GM18498 (cell line): ENCODE results near the gene ARHGAP10.
A peak's percentile ranks its signal among the peaks of the same experiment; 100 is the strongest.

ENCODE experiments used
- ATAC-seq: cut with Tn5 transposase; IDR thresholded peaks from one replicate; pipeline ENCODE4 v1.9.1; 2021; ENCODE audit warnings: mild to moderate bottlenecking, moderate library complexity; ENCODE audit not compliant: unreplicated experiment

Gene ARHGAP10

DNA sequence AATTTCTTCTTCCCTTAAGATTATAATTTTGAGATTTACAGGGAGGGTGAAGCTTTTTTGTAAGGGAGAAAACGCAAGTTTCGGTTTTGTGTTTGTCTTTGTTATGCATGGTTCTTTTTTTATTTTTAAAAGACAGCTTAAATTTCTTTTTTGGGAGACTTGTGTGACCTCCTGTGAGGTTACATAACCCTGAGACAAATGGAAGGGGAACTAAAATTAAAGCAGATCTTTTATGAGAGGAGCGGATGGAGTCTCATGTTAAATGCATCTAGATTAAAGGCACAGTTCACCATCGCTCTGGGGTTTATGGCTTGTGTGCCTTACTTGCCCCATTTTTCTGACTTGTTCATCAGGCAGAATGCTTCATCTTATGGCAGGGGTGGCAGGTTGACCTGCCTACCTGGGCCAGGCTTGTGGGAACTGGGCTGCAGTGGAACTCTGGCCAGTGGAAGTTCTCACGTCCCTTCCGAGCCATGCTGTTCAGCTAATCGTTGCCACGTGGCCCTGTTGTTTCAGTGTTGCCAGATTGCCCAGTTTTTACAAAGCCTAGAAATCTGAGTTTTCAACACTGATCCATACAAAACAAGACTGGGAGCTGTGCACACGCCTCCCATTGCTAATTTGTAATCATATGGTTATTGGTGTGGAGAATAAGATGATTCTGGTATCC, 291.8 kb downstream of the ARHGAP10 start:
- no peak for ATAC-seq

DNA sequence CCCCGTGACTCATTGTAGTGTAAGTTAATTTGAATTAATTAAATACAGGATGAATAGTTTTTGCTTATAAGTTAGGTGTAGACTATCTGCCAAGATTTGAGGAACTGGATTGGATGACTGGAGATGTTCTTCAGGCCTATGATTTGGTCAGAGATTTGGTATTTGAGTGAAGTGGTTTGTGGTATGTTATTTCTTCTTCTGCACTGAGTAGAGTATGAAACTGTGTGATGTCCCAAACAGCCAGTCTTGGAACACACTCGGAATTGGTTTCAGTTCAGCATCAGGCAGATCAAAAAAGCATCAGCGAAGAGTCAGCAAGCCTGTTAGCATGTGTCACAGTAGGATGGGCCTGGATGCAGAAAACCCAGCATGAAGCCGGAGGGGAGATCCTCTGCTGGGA, 294.1 kb downstream of the ARHGAP10 start:
- no peak for ATAC-seq

GRCh38 chr4:148027201-148027600, 295.3 kb downstream of the ARHGAP10 start:
- no peak for ATAC-seq

- no peak for ATAC-seq
These were observed 297.9 kb downstream of the ARHGAP10 start for GRCh38 chr4:148029781-148030180.

GRCh38 chr4:148030193-148030873, 298.4 kb downstream of the ARHGAP10 start:
- ATAC-seq = no peak

DNA sequence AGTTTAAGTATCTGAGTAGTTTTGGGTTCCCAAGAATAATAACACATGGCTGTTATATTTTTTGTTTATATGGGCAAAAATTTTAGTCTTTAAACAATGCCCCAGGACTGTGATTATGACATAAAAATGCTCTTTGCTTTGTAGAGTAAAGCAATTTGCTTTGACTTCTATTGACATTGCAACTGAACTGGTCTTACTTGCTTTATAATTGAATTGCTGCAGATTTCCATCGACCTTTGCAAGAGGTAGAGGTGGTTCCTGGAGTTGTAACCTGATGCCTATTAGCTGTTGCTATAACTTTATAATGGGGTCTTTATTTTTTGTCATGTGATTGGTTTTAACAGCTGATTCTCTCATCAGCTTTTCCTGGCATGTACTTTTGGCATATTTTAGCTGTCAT, 302.9 kb downstream of the ARHGAP10 start:
- ATAC-seq = no peak

GRCh38 chr4:148041606-148042329, 309.9 kb downstream of the ARHGAP10 start:
- no peak for ATAC-seq

DNA sequence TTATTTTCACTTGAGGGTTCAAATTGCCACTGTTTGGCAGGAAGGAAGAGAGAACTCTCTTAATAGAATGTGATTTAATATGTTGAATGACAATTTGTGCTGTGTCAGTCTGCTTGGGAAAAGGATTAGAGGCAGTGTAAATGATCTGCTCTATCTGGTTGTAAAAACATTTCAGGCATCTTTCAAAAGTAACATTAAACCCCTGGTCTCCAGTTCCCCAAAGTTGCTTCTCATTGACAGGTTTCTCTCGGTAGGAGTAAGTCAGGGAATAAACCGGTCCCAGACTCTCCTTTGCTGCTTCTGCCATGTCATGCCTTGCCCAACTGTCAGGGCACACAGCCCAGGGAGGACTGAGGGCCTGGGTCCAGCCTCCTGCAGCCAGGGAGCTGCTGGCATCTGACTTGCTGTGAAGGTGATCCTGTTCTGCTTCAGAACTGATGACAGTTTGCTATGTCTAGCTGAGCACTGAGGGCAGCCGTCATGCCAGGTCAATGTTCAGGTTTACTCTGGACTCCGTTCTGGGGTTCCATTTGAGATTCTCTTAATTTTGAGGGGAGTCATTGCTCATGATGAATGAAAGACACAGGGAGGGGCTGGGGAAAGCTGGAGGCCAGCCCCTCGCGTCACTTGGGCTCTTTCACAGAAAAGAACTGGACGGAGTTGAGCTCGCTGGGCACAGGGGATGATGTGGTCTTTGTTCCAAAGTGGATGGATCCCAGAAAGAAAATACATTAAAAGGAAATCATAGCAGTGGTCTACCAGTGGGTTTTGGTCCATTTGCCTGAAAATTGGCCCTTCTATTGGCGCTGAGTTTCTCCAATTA, 312.4 kb downstream of the ARHGAP10 start:
- ATAC-seq = peak; percentile 17

DNA sequence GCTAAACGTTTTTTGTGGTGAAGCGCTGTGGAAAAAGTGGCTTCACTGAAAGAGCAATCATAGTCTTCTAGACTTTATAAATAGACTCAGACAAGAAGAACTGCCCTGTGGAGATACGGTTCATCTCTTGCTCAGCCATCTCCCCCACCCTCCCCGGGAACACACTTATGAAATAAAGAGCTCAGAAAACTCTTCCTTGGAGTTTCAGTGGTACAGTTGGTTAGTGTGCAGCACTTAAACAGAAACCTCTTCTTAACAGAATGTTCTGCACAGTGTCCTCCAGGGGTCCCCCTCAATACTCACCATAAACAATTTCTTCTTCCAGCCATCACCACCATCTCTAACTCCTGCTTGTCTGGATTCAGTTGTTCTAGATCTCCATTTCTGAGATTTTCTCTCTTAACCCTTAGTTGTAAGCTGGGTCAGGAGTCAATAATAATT, 313.0 kb downstream of the ARHGAP10 start:
- peak; percentile 92 for ATAC-seq

GRCh38 chr4:148048598-148048997, 316.7 kb downstream of the ARHGAP10 start:
- ATAC-seq = no peak

DNA sequence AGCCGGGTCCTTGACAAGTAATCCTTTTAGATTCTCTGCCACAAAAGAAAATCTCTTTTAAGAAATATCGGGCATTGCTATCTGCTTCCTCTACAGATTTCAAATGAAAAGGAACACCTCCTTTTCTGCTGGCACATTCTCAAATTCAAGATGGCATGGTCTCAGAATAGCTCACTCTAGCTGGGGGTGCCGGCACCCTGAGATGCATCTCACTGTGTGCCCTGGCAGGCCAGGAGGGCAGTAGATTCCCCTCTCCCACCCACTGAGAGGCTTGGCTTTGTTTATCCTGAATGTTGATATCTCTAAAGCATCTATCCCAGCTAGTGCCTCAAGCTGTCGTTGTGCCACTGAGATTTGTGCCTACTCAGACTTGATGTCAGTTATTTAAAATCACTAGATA, 319.5 kb downstream of the ARHGAP10 start:
- ATAC-seq = no peak

GRCh38 chr4:148052448-148052847, 320.6 kb downstream of the ARHGAP10 start:
- no peak for ATAC-seq

DNA sequence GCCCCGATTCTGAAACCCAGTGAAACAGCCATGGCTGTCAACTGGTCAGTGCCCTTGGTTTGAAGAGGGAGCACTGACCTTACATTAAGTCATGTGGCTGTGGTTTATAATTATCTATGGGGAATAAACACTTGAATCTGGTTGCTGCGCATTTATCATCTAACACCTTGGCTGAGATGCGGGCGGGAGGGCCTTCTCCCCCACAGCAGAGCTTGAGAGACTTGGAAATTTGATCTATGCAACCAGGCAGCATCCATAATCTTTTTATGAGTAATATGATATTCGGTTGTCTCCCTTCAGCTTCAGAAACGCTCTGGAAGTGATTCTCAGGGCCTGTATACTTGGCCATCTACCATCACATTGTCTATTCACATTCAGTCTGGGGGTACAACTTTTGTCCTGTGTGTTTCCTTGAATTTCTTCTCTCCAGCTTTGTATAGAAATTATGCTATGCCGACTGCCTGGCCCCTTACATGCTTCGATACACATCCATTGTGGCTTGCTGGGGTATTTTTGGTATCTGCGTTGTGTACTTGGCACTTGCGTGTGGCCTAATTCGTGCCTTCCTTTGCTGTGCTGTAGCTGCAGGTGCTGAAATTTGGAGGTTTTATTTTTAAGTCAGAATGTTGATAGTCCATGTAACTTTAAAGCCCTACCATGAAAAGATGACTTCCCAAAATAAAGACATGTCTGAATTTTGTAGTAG, 321.6 kb downstream of the ARHGAP10 start:
- ATAC-seq = no peak

GRCh38 chr4:148054275-148054674, 322.4 kb downstream of the ARHGAP10 start:
- no peak for ATAC-seq

- no peak for ATAC-seq
These were observed 324.0 kb downstream of the ARHGAP10 start for GRCh38 chr4:148055844-148056243.

DNA sequence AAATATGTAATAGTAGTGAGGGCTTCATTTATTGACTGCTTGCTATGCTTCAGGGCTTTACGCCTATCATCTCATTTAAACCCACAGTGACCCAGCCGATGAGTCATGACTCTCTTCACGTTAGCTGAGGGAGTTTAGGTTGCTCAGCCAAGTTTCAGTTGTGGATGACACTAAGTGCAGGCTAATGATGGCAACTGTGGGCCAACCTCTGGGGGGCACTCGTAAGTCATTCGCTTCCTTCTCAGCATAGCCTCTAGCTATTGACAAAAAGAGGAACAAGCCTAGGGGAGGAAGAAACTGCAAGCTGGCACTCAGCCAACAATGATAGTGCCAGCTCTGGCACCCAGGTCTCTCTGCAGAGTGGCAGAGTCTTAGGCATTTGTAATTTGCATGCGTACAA, 325.0 kb downstream of the ARHGAP10 start:
- ATAC-seq = peak; percentile 87

- peak; percentile 33 for ATAC-seq
These were observed 325.6 kb downstream of the ARHGAP10 start for GRCh38 chr4:148057516-148057915.

DNA sequence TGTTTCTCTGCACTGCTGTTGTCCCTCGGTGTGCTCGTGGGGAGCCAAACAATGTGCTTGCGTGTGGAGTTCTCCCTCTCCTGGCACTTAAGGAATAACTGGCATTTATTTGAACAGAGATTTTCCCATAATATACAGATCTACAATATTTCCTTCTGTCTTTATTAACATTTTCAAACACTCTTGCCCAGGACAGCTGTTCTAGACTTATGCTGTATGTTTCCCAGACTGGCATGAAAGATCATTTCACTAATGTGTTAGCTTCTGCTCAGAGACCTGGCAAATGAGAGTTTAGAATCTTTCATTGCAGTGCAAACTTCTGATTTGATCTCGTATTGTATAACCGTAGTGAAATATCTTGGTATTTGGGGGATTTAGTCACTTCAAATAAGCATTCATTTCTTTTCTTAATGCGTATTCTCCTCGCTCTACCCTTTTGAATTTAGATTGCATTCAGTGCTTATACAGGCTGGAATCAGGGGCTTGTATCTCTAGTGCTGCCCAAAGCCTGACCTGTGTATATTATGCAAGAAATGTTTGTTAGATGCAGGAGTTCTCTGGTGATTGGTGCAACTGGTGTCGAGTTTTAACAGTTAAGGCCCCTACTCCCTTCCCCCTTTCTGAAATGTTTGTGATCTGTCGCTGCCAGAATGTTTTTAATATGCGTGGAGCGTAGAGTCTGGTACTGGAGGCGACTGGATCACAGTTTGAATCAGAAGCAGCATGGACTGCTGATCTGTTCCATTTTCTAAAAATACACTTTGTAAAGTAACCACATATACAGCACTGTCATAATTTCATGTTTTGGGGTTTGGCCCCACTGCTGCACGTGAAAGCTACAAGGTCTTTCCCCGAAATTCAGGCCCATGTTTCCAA, 326.3 kb downstream of the ARHGAP10 start:
- ATAC-seq = no peak

- ATAC-seq = peak; percentile 18
These were observed 327.8 kb downstream of the ARHGAP10 start for GRCh38 chr4:148059617-148060180.
